GM12878 (cell line): ENCODE results near the gene TRAK2. TPM values are rescaled to one million over a fixed set of nuclear protein-coding genes. Genes with fewer than 3 reads are reported as not detected.
"Not testable (repeated sequence)": the region's sequence is repeated elsewhere in the genome, so short reads cannot be mapped to it uniquely, and the experiment has no call there.

ENCODE experiments used
- ATAC-seq: fragments of 200-7000 bp; cut with Tn5 transposase; 3 replicates; pipeline ENCODE4 v1.9.1; 2020; ENCODE audit warnings: mild to moderate bottlenecking, moderate library complexity
- BruUV-seq: library from RNA; stranded (reverse); fragments of 400-500 nt; replicated peaks from 2 replicates; lab custom pipeline; 2021; lab: Mats Ljungman, UMichigan
- CTCF ChIA-PET: fragments of 300-600 bp; sonication (Branson Sonifier 250); formaldehyde crosslinking; extraction: SDS; loops from one replicate; lab custom pipeline; 2021; ENCODE audit warnings: inconsistent platforms; lab: Yijun Ruan, JAX
- POLR2A ChIA-PET: fragments of 350-600 bp; formaldehyde crosslinking; extraction: SDS; loops from one replicate; lab custom pipeline; 2021; ENCODE audit warnings: inconsistent platforms; lab: Charles Lee
- RAD21 ChIA-PET: fragments of 300-600 bp; sonication (Branson Sonifier 250); formaldehyde crosslinking; loops from one replicate; lab custom pipeline; 2023; ENCODE audit warnings: antibody characterized with exemption; ENCODE audit not compliant: unreplicated experiment; lab: Charles Lee
- SMC1A ChIA-PET: fragments of 300-600 bp; sonication (Branson Sonifier 250); formaldehyde crosslinking; loops from one replicate; lab custom pipeline; 2023; ENCODE audit not compliant: unreplicated experiment, uncharacterized antibody; lab: Charles Lee
- DNase-seq: peaks from one replicate; pipeline ENCODE4 v3.0.0-alpha.2; 2011; ENCODE audit warnings: low read depth, low spot score
- FAIRE-seq: peaks from 3 replicates; lab custom pipeline; 2011; peaks lifted over from hg19 to GRCh38; lab: Jason Lieb, UNC
- H2AFZ ChIP-seq: 2 replicates; pipeline ENCODE4 v1.6.0; 2011; ENCODE audit warnings: low read depth, low read length, control low read depth; ENCODE audit not compliant: control insufficient read depth
- H3K27ac ChIP-seq: 2 replicates; pipeline ENCODE4 v1.5.1; 2011; ENCODE audit warnings: control low read depth; ENCODE audit not compliant: control insufficient read depth, insufficient read depth
- H3K27me3 ChIP-seq, 2 experiments: replicated peaks in 1 of 2; 2 replicates each; pipeline versions ENCODE4 v1.6.0 to v1.6.1; 2011; ENCODE audit warnings: low read length in 1 of 2; ENCODE audit not compliant: control insufficient read depth in 2 of 2, insufficient read depth in 2 of 2
- H3K36me3 ChIP-seq, 2 experiments: 2 replicates each; pipeline ENCODE4 v1.5.1; 2011; ENCODE audit warnings: low read length in 1 of 2; ENCODE audit not compliant: control insufficient read depth in 2 of 2, insufficient read depth in 2 of 2
- H3K4me1 ChIP-seq: 2 replicates; pipeline ENCODE4 v1.6.1; 2011; ENCODE audit warnings: mild to moderate bottlenecking, low read length, moderate library complexity, mixed read lengths; ENCODE audit not compliant: control insufficient read depth, insufficient read depth
- H3K4me2 ChIP-seq: 2 replicates; pipeline ENCODE4 v1.6.0; 2011; ENCODE audit warnings: control low read depth; ENCODE audit not compliant: control insufficient read depth, insufficient read depth
- H3K4me3 ChIP-seq: fragments of 200-600 bp; sonication (generic); 2 replicates; pipeline ENCODE4 v1.5.1; 2016
- H3K79me2 ChIP-seq: 2 replicates; pipeline ENCODE4 v1.6.0; 2011; ENCODE audit warnings: low read length; ENCODE audit not compliant: control insufficient read depth, insufficient read depth
- H3K9ac ChIP-seq: 2 replicates; pipeline ENCODE4 v1.8.0; 2011; ENCODE audit warnings: low read length, control low read depth, mixed read lengths; ENCODE audit not compliant: control insufficient read depth, insufficient read depth
- H3K9me3 ChIP-seq: replicated peaks from 3 replicates; pipeline ENCODE4 v1.5.1; 2011; ENCODE audit warnings: mild to moderate bottlenecking, low read length; ENCODE audit not compliant: control insufficient read depth, insufficient read depth
- H4K20me1 ChIP-seq: 2 replicates; pipeline ENCODE4 v1.6.0; 2011; ENCODE audit not compliant: control insufficient read depth, insufficient read depth
- E4F1 ChIP-seq: fragments of 450-650 bp; IDR thresholded peaks from 2 replicates; pipeline ENCODE4 v1.6.1; 2018; ENCODE audit warnings: borderline replicate concordance, mild to moderate bottlenecking; ENCODE audit not compliant: partially characterized antibody
- ETV6 ChIP-seq, 2 experiments: fragments of 450-650 bp in 1 of 2; IDR thresholded peaks in 1 of 2; conservative IDR thresholded peaks in 1 of 2; 2 replicates each; pipeline ENCODE4 v1.6.1; 2014; ENCODE audit warnings: antibody characterized with exemption in 1 of 2, borderline replicate concordance in 1 of 2, low read depth in 1 of 2, mild to moderate bottlenecking in 1 of 2, moderate library complexity in 1 of 2
- SREBF2 ChIP-seq: IDR thresholded peaks from 2 replicates; pipeline ENCODE4 v1.6.1; 2012; ENCODE audit warnings: mild to moderate bottlenecking, low read length
- ZNF622 ChIP-seq: fragments of 450-650 bp; IDR thresholded peaks from 2 replicates; pipeline ENCODE4 v1.6.1; 2017; ENCODE audit warnings: mild to moderate bottlenecking, inconsistent platforms
- WGBS: methylation state at CpG from one replicate; pipeline ENCODE4 v1.1.6; 2016; ENCODE audit warnings: low lambda C conversion rate; ENCODE audit not compliant: insufficient replicate concordance, insufficient coverage; ENCODE audit errors: missing lambda C conversion rate; 5-methylcytosine and 5-hydroxymethylcytosine counted together
- in situ Hi-C: fragments of 300-500 bp; cut with MboI; formaldehyde crosslinking; loops from 9 replicates; pipeline ENCODE4 v1.14.3; 2018; ENCODE audit warnings: mixed read lengths
- intact Hi-C: fragments of 100-400 bp; cut with micrococcal nuclease; formaldehyde crosslinking; loops from one replicate; pipeline ENCODE4 v1.14.2; 2022; ENCODE audit not compliant: unreplicated experiment
- polyA plus RNA-seq, 11 experiments: library from polyadenylated mRNA; depleted of rRNA in 4 of 11; unstranded in 6 of 11; stranded (reverse) in 5 of 11; fragments of >200 nt; fragmentation: Nextera tagmentation in 4 of 11; fragmentation: Illumina TruSeq in 1 of 11; extraction: Ambion mirVana in 4 of 11; extraction: Trizol in 1 of 11; gene quantifications; 1 replicate in 1 of 11; 2 replicates in 10 of 11; pipeline versions ENCODE4 v1.2.1 to v1.2.3, GENCODE V29; 2011 to 2016; ENCODE audit warnings: inconsistent platforms in 2 of 11, missing spikeins in 2 of 11, low read depth in 1 of 11
- total RNA-seq, 4 experiments: library from RNA; depleted of rRNA in 3 of 4; stranded (reverse); fragments of >200 nt in 3 of 4; fragmentation: Illumina TruSeq in 1 of 4; extraction: Trizol in 1 of 4; gene quantifications; 2 replicates each; pipeline versions ENCODE4 v1.2.1 to v1.2.3, GENCODE V29; 2013 to 2021

The TRAK2 gene
- total and polyA plus RNA-seq, 10 of the 15 experiments (the other 5 are each of a cell fraction or from before 2014, with no cell fraction given): 5.2 to 20.0 (median 11.8) TPM

GRCh38 chr2:201377218-201377617 is 74.0 kb downstream of the TRAK2 start (continued):
- no peak for TF ChIP-seq SREBF2
- TF ChIP-seq ZNF622: no peak
- TF ChIP-seq ETV6 (conservative IDR thresholded peaks at IDR 0.05 in 1 of 2, IDR thresholded peaks at IDR 0.05 in 1 of 2; ENCODE audit: borderline replicate concordance in 1 of 2, low read depth in 1 of 2): no peak
- TF ChIP-seq, all 136 proteins: peak for 0

GRCh38 chr2:201369775-201370174 is 81.5 kb downstream of the TRAK2 start:
- no peak for TF ChIP-seq E4F1
- no peak overlapping the region for H3K9ac ChIP-seq
- no peak overlapping the region for H3K4me2 ChIP-seq
- no peaks in the 10 kb centered on the region for H3K4me1 ChIP-seq
- H3K79me2 ChIP-seq: no peaks in the 10 kb centered on the region
- ATAC-seq (no peak), FAIRE-seq (no peak), DNase-seq (no peak)
- ChIA-PET CTCF (interaction anchor here (1.8 to 2.7 kb wide), 2 partner anchors 132 to 138 kb away, joined by 4 to 8 read pairs; no protein-coding TSS in a partner anchor), POLR2A (interaction anchor here (0.6 kb wide), 1 partner anchor 117 kb away, joined by 5 read pairs; no protein-coding TSS in a partner anchor), RAD21 (no interaction called here), SMC1A (interaction anchor here (0.7 to 1.4 kb wide), 2 partner anchors 130 to 133 kb away, joined by 3 to 4 read pairs; no protein-coding TSS in a partner anchor)
- no peaks in the 10 kb centered on the region for H4K20me1 ChIP-seq
- H3K27me3 ChIP-seq: no peaks in the 10 kb centered on the region
- intact Hi-C loops (no loop called here), in situ Hi-C loops (no loop called here)
- no TSS peak for BruUV-seq
- H3K27ac ChIP-seq: no peak overlapping the region
- no peaks in the 10 kb centered on the region; the same call in 2 of the 3 replicates for H3K9me3 ChIP-seq
- H3K4me3 ChIP-seq: no peak overlapping the region
- WGBS: 87% methylated on average over 11 of the region's 11 CpGs
- no peaks in the 10 kb centered on the region for H3K36me3 ChIP-seq
- H2AFZ ChIP-seq: no peak overlapping the region

GRCh38 chr2:201369318-201369717 is 81.9 kb downstream of the TRAK2 start:
- H4K20me1 ChIP-seq, H3K27me3 ChIP-seq, BruUV-seq, H3K9ac ChIP-seq, intact Hi-C loops, RAD21 ChIA-PET, FAIRE-seq, DNase-seq, H3K9me3 ChIP-seq, ATAC-seq, H3K4me1 ChIP-seq, H3K79me2 ChIP-seq, H3K4me3 ChIP-seq, POLR2A ChIA-PET, H3K4me2 ChIP-seq, H3K27ac ChIP-seq, H3K36me3 ChIP-seq, in situ Hi-C loops, H2AFZ ChIP-seq: not testable (repeated sequence)
- WGBS: 88% methylated on average over 8 of the region's 8 CpGs
- CTCF ChIA-PET: interaction anchor here (1.8 to 2.7 kb wide), 2 partner anchors 132 to 137 kb away, joined by 4 to 8 read pairs; no protein-coding TSS in a partner anchor
- SMC1A ChIA-PET: interaction anchor here (1.4 kb wide), 1 partner anchor 133 kb away, joined by 3 read pairs; no protein-coding TSS in a partner anchor
